ENCODE results near the gene CYP24A1. TPM values are rescaled to one million over a fixed set of nuclear protein-coding genes. Genes with fewer than 3 reads are reported as not detected.

Gene CYP24A1
- total and polyA plus RNA-seq, 2 of the 13 experiments (the other 11 are each of a cell fraction or from before 2014, with no cell fraction given): 9.4 to 32.7 TPM

- TF ChIP-seq ZGPAT (CRISPR knock-in tag; IDR thresholded peaks at IDR 0.05) (peak; percentile 86), ZNF431 (CRISPR knock-in tag; IDR thresholded peaks at IDR 0.05; ENCODE audit: borderline replicate concordance, low read depth) (no peak), ZNF232 (CRISPR knock-in tag; IDR thresholded peaks at IDR 0.05; ENCODE audit: borderline replicate concordance) (no peak; the same call in 1 of the 2 replicates), ZNF737 (CRISPR knock-in tag; IDR thresholded peaks at IDR 0.05; ENCODE audit: borderline replicate concordance) (no peak), ZNF180 (CRISPR knock-in tag; IDR thresholded peaks at IDR 0.05; ENCODE audit: borderline replicate concordance, low read depth) (peak; percentile 77; the same call in 1 of the 2 replicates), KAT7 (CRISPR knock-in tag; IDR thresholded peaks at IDR 0.05; ENCODE audit: borderline replicate concordance) (peak; percentile 85), ZNF639 (CRISPR knock-in tag; conservative IDR thresholded peaks at IDR 0.05) (peak; percentile 76), ZNF264 (CRISPR knock-in tag; IDR thresholded peaks at IDR 0.05) (peak; percentile 67; the same call in 1 of the 2 replicates), TFE3 (CRISPR knock-in tag; IDR thresholded peaks at IDR 0.05) (peak; percentile 77), ZNF598 (CRISPR knock-in tag; IDR thresholded peaks at IDR 0.05; ENCODE audit: borderline replicate concordance) (peak; percentile 98), ZNF30 (CRISPR knock-in tag; IDR thresholded peaks at IDR 0.05) (peak; percentile 63; the same call in 1 of the 2 replicates), CENPX (CRISPR knock-in tag; IDR thresholded peaks at IDR 0.05) (no peak), CSRNP2 (CRISPR knock-in tag; conservative IDR thresholded peaks at IDR 0.05; ENCODE audit: low read depth) (0 out of 2 replicates have a peak, but pooled peaks have one; percentile 46), ZNF776 (CRISPR knock-in tag; IDR thresholded peaks at IDR 0.05) (peak; percentile 98), SALL2 (CRISPR knock-in tag; IDR thresholded peaks at IDR 0.05) (peak; percentile 94), ZNF652 (CRISPR knock-in tag; IDR thresholded peaks at IDR 0.05; ENCODE audit: borderline replicate concordance, low read depth) (no peak), JUN (CRISPR knock-in tag; IDR thresholded peaks at IDR 0.05) (peak; percentile 47; the same call in 1 of the 2 replicates), KLF12 (CRISPR knock-in tag; IDR thresholded peaks at IDR 0.05; ENCODE audit: borderline replicate concordance) (peak; percentile 96), NFE2 (CRISPR knock-in tag; IDR thresholded peaks at IDR 0.05) (no peak; the same call in 1 of the 2 replicates), ESRRA (CRISPR knock-in tag; IDR thresholded peaks at IDR 0.05; ENCODE audit: low read depth) (peak; percentile 39; the same call in 1 of the 2 replicates), ONECUT2 (CRISPR knock-in tag; IDR thresholded peaks at IDR 0.05) (peak; percentile 44; the same call in 1 of the 2 replicates), RBM22 (optimal IDR thresholded peaks at IDR 0.05; ENCODE audit: low read length) (peak; percentile 81), PPARG (CRISPR knock-in tag; conservative IDR thresholded peaks at IDR 0.05) (peak; percentile 75; the same call in 1 of the 2 replicates), XRCC5 (optimal IDR thresholded peaks at IDR 0.05; ENCODE audit: low read length) (peak; percentile 100), KLF15 (CRISPR knock-in tag; IDR thresholded peaks at IDR 0.05; ENCODE audit: borderline replicate concordance) (peak; percentile 88; the same call in 1 of the 2 replicates)
These were observed 34.2 kb upstream of the CYP24A1 start, which contains the start of gene PFDN4 (continued) for GRCh38 chr20:54207743-54208547.
